GM12878 (cell line): ENCODE data around the gene FGD4.

ENCODE experiments used
- ATF3 ChIP-seq: IDR thresholded peaks from 2 replicates; pipeline ENCODE4 v1.6.1; 2011; ENCODE audit warnings: low read depth, mild to moderate bottlenecking, low read length, moderate library complexity, borderline replicate concordance; ENCODE audit errors: extremely low read depth
- CHD2 ChIP-seq: IDR thresholded peaks from 2 replicates; pipeline ENCODE4 v1.6.1; 2011; ENCODE audit warnings: low read depth, low read length, improper control_type of control experiment, borderline replicate concordance
- EP300 ChIP-seq, 2 experiments: fragments of 150-350 bp in 1 of 2; IDR thresholded peaks; 2 replicates each; pipeline ENCODE4 v1.6.1; 2011 to 2012; ENCODE audit warnings: low read depth in 2 of 2, low read length in 2 of 2, borderline replicate concordance in 1 of 2, improper control_type of control experiment in 1 of 2, inconsistent platforms in 1 of 2; ENCODE audit not compliant: control insufficient read depth in 1 of 2
- HDAC2 ChIP-seq: fragments of 200-600 bp; sonication (generic); IDR thresholded peaks from 2 replicates; pipeline ENCODE4 v1.6.1; 2017
- IRF3 ChIP-seq: fragments of 450-650 bp; IDR thresholded peaks from 2 replicates; pipeline ENCODE4 v1.6.1; 2014; ENCODE audit warnings: mild to moderate bottlenecking
- JUND ChIP-seq: IDR thresholded peaks from 2 replicates; pipeline ENCODE4 v1.6.1; 2012; ENCODE audit warnings: low read depth, mild to moderate bottlenecking, low read length, improper control_type of control experiment, moderate library complexity
- LARP7 ChIP-seq: fragments of 450-650 bp; IDR thresholded peaks from 2 replicates; pipeline ENCODE4 v1.6.1; 2017; ENCODE audit warnings: mild to moderate bottlenecking
- MAX ChIP-seq: IDR thresholded peaks from 2 replicates; pipeline ENCODE4 v1.6.1; 2012; ENCODE audit warnings: low read depth, low read length, improper control_type of control experiment
- POLR2A ChIP-seq: IDR thresholded peaks from 2 replicates; pipeline ENCODE4 v1.6.1; 2011; ENCODE audit warnings: low read depth, mild to moderate bottlenecking, low read length
- SREBF2 ChIP-seq: IDR thresholded peaks from 2 replicates; pipeline ENCODE4 v1.6.1; 2012; ENCODE audit warnings: mild to moderate bottlenecking, low read length
- USF2 ChIP-seq: IDR thresholded peaks from 2 replicates; pipeline ENCODE4 v1.6.1; 2011; ENCODE audit warnings: low read depth, low read length, improper control_type of control experiment, borderline replicate concordance

- no peak for TF ChIP-seq MAX
- TF ChIP-seq POLR2A = no peak
- no peak for TF ChIP-seq JUND
- no peak for TF ChIP-seq LARP7
- TF ChIP-seq CHD2 = no peak
- no peak for TF ChIP-seq USF2
- TF ChIP-seq ATF3 = no peak
- TF ChIP-seq EP300 (IDR thresholded peaks at IDR 0.05; ENCODE audit: borderline replicate concordance in 1 of 2, control insufficient read depth in 1 of 2, low read depth in 2 of 2, low read length in 2 of 2) = no peak
- TF ChIP-seq SREBF2 = no peak
- TF ChIP-seq HDAC2 = no peak
- TF ChIP-seq IRF3 = no peak
These were observed 151.7 kb downstream of the FGD4 start for GRCh38 chr12:32551058-32551457.
